Activated CD4-positive, alpha-beta T cell treated with anti-CD3 and anti-CD28 coated beads, Interleukin-10, Interleukin-2, amounts not matched to agents 100 ng/mL and 50 ng/mL, durations not matched to agents 16 hours and 8 hours (primary cell): ENCODE results near the gene SLC22A4.

Source experiments
- DNase-seq: peaks from one replicate; pipeline ENCODE4 v3.0.0-alpha.2; 2020

SLC22A4 gene

DNA sequence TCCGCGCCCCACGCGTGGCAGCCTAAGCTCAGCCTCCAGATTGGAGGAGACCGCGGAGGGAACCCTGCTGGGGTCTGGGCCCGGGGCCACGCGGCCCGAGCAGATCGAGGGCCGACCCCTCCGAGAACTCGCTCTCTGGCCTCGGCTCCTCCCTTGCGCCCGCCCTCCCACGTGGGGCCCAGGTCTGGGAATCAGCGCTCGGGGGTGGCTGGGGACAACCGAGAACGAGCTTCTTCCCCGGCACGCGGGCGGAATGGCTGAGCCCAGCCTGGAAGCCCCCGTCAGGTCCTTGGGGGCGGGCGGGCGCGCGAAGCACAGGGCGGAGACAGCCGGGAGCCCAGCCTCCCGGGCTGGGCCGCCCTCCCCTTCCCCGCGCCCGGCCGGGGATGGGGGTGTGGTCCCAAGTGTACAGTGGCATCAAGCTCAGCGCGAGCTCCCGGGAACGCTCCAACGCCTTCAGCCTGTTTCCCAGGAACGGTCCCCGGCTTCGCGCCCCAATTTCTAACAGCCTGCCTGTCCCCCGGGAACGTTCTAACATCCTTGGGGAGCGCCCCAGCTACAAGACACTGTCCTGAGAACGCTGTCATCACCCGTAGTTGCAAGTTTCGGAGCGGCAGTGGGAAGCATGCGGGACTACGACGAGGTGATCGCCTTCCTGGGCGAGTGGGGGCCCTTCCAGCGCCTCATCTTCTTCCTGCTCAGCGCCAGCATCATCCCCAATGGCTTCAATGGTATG lies at the start of gene SLC22A4:
Gene SLC22A4 (plus strand): TSS at position 403 of the 736 bp plus-strand sequence. CDS start 223 bp downstream, at position 626.
- DNase-seq = peak; percentile 86

DNA sequence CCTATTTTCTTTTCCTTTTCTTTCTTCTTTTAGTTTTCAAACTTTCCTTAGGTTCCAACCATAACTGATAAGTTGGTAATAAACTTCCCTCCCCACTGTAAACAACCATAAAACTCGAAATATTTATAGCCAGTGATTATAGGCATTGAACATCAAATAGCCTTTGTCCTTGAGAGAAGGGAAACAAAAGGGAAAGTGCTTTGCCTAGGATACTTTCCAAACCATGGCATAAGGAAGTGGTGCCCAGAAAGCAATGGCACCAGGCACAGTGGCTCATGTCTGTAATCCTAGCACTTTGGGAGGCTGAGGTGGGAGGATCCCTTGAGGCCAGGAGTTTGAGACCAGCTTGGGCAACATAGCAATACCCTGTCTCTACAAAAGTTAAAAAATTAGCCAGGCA lies 48.6 kb upstream of the SLC22A4 start:
- no peak for DNase-seq

GRCh38 chr5:132246806-132247205 lies 47.4 kb upstream of the SLC22A4 start:
- no peak for DNase-seq

DNA sequence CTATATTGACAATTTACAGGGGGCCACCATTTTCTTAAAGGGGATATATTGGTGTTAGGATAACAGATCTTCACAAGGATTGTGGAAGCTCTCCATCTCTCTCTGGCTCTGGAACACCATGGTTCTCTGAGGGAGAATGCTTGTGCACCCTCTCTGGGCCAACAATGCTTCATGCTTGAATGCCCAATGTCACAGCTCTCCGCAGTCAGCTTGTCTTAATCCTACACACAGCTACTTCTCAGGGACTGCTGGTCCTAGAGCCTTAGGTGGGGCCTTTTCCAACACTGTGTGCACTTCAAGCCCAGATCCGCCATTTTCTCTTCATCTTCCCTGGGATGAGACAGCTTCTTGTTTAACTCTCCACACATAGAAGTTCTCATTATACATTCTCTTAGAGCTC lies 43.6 kb upstream of the SLC22A4 start:
- no peak for DNase-seq

- no peak for DNase-seq
Measured at GRCh38 chr5:132251220-132251725, 42.9 kb upstream of the SLC22A4 start.

DNA sequence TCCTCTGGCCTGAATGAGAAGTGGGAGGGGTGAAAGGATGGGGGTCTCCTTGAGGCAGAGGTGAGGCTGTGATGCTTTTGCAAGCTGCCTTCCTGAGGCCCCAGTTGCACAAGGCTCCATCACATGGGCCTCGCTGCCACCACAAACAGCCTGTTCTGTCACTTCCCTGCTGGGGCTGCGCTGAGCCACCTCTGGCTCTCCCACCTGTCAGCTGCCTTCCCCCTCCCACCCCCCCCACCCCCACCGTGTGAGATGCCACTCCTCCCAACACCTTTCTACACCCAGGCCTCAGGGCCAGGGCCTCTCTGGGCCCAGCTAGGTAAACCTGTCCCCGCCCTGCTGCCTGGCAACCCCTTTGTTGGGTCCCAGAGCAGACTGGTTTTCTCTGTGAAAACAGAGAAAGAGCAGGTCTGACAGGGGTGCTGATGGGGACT lies 41.2 kb upstream of the SLC22A4 start:
- DNase-seq = no peak

DNA sequence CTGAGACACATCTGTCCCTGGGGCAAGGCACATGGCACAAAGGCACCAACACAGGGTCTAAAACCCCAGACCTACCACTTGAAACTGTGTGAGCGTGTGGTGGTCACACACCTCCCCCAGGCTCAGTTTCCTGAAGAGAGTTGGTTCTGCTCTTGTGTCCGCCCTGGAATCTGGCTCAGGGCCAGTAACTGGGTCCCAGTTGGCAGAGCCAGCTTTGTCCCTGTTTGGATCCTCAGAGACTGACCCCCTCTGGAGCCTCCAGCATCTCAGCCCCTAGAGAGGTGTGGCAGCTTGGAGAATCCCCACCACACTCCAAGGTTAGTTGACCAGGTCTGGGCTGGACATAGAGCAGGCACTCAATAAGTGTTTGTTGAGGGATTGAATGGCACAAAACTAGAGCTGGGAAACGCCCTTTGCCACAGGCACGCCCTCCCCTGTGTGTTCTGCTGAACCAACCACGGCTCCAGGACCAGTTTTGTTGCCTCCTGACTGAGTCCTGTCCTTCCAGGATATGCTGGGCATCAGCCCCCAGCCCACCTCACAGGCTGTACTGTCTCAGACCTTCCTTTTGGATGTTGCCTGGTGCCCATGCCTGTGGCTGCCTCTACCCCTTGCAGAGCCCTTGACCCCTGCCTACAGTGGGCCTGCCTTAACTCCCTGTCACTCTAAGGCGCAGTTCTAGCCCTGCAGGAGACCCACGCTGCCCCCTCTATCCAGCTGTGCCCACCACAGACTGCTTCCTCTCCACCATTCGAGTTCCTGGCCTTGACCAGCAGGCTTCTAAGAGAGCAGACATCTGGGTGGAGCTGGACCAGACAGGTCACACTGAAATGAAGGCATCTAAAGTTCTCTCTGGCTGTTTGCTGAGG lies 40.5 kb upstream of the SLC22A4 start:
- DNase-seq = no peak

GRCh38 chr5:132254321-132254977 lies 39.7 kb upstream of the SLC22A4 start:
- no peak for DNase-seq

GRCh38 chr5:132256086-132256782 lies 38.0 kb upstream of the SLC22A4 start:
- no peak for DNase-seq

GRCh38 chr5:132256783-132257130 lies 37.4 kb upstream of the SLC22A4 start:
- DNase-seq = no peak

GRCh38 chr5:132257131-132258101 lies 36.8 kb upstream of the SLC22A4 start, which contains the start of gene PDLIM4:
Gene PDLIM4, plus strand, starts transcription at chr5:132257696. Its CDS starts 39 bp downstream, at chr5:132257735.
- DNase-seq = no peak

DNA sequence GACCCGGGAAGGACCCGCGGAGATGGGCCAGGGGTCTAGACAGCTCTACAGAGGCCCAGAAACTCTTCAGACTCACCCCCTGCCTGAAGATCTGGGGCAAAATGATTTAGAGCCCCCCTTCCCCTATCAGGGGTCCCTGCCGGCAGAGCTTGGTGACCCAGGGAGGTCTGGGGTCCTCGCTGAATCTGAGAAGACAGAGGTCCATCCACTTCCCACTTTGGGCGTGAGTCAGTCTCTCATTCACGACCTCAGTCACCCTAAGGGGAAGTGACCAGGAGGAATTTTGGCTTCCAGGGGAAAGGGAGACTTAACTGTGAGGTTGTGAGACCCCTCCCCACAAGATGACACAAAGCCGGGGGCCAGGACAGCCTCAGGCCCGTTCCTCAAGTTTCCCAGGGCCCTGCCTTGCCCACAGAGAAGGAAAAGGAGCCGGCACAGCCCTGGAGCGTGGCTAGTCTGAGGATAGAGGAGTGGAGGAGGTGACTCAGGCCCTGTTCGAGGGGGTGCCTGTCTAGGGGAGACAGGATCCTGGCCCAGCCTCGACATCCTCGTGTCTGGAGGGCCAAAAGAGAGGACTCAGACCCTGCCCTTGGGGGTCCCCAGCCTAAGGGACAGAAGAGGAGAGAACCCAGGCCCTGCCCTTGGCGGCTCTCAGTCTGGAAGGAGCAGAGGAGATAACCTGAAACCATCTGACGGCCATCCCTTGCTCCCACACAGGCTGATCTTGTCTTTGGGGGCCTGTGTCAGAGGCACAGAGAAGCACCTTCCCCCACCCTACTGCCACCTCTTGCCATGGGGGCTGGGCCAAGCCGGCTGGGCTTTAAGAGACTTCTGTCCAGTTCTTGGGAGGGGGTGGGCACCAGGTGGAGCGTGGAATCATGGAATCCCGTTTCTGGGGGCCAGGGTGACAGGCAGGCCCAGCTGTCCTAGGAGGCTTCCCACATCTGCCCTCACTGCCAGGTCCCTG lies 35.8 kb upstream of the SLC22A4 start:
- no peak for DNase-seq

GRCh38 chr5:132259069-132259851 lies 34.9 kb upstream of the SLC22A4 start:
- no peak for DNase-seq

DNA sequence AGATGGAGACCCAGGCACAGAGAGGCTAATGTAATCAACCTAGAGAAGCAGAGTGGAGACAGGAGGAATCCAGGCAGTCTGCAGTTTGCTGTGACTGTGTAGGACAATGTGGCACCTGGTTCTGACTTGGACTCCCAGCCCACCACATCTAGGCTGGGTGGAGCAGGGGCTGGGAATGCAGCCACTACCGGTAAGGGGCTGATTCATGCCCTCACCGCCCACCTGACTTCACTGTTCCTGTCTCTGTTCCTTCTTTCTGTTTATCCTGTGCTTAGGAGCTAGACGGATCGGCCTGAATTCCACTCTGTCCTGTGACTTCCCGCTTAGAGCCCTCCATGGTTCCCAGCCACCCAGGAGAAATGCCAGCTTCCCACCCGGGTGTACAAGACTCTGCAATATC lies 34.1 kb upstream of the SLC22A4 start:
- no peak for DNase-seq

- DNase-seq = no peak
Measured at GRCh38 chr5:132260714-132261551, 33.3 kb upstream of the SLC22A4 start.

DNA sequence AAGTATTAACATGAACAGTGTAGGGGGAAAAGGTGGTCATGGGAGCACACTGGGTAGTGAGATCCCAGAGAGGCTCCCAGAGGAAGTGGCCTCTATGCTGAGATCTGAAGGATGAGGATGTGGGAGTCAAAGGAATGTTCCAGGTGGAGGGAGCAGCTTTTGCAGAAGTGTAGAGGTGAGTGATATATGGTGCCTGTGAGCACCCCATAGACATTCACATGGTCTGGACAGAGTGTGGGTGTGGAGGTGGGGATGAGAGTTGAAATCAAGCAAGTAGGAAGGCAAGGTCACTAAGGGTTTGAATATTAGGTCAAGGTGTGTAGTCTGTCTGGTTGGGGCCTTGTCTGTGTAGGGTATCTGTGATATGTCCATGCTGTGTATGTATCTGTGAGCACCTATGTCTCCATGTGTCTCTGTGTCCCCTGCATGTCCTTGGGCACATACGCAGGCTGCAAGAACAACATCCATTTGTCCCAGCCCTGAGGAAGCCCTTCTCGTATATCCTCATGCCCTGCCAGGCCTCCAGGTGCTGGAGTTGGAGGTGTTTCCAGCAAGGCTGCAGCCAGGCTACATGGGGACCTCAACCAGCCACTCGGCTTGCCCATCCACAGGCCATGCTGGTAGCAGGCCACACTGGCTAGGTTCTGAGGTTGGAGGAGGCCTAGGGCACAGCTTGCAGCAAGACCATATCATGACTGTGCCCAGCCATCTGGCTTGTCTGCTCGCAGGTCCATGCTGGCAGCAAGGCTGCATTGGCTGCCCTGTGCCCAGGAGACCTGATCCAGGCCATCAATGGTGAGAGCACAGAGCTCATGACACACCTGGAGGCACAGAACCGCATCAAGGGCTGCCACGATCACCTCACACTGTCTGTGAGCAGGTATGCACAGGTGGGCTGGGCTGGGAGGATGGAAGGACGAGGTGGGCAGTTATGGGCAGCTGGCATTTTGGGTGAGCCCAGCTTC lies 32.0 kb upstream of the SLC22A4 start:
- no peak for DNase-seq
